ENCODE measurements around the gene HCST.

HCST gene

DNA sequence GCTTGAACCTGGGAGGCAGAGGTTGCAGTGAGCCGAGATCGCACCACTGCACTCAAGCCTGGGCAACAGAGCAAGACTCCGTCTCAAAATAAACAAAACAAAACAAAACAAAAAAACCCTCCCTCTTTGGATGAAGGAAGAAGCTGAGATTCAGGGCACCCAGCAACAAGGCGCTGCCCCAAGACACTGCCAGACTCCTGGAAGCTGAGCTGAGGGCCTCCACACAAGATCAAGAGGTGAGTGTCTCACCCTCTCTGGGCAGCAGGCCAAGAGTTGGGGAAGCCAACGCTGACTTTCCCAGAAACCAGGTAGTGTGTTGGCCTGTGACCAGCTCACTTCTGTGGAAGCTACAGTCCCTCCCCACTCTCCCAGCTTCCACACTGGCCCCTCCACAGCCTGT is 9.5 kb downstream of the HCST start:
- H3K4me3 ChIP-seq (ENCODE audit: low read depth, low read length): no peak overlapping the region
- TF ChIP-seq, protein P1, sequence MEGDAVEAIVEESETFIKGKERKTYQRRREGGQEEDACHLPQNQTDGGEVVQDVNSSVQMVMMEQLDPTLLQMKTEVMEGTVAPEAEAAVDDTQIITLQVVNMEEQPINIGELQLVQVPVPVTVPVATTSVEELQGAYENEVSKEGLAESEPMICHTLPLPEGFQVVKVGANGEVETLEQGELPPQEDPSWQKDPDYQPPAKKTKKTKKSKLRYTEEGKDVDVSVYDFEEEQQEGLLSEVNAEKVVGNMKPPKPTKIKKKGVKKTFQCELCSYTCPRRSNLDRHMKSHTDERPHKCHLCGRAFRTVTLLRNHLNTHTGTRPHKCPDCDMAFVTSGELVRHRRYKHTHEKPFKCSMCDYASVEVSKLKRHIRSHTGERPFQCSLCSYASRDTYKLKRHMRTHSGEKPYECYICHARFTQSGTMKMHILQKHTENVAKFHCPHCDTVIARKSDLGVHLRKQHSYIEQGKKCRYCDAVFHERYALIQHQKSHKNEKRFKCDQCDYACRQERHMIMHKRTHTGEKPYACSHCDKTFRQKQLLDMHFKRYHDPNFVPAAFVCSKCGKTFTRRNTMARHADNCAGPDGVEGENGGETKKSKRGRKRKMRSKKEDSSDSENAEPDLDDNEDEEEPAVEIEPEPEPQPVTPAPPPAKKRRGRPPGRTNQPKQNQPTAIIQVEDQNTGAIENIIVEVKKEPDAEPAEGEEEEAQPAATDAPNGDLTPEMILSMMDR (IDR thresholded peaks at IDR 0.05; ENCODE audit: borderline replicate concordance, insufficient read depth, low read depth, low read length): no peak

GRCh38 chr19:35913589-35913988 is 11.3 kb downstream of the HCST start:
- H3K4me3 ChIP-seq (ENCODE audit: low read depth, low read length): no peak overlapping the region
- TF ChIP-seq, protein P1 (IDR thresholded peaks at IDR 0.05; ENCODE audit: borderline replicate concordance, insufficient read depth, low read depth, low read length): no peak

DNA sequence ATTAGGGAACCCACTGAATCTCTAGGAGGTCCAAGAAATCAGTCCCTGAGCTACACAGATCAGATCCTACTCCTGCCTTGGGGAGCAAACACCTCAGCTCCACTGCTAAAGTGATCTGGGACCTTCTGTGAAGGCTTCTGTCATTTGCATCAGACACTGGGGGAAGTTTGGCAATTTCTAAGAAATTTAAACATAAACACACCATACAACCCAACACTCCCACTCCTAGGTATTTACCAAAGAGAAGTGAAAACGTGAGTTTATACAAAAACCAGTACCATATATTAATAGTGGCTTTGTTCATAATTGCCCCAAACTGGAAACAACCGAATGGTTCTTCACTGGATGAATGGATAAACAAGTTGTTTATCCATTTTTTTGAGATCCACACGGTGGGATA is 13.1 kb downstream of the HCST start:
- TF ChIP-seq, protein P1 (IDR thresholded peaks at IDR 0.05; ENCODE audit: borderline replicate concordance, insufficient read depth, low read depth, low read length): no peak
- H3K4me3 ChIP-seq (ENCODE audit: low read depth, low read length): no peak overlapping the region

GRCh38 chr19:35919306-35919705 is 17.0 kb downstream of the HCST start:
- H3K4me3 ChIP-seq (ENCODE audit: low read depth, low read length): no peak overlapping the region
- TF ChIP-seq, protein P1 (IDR thresholded peaks at IDR 0.05; ENCODE audit: borderline replicate concordance, insufficient read depth, low read depth, low read length): no peak

DNA sequence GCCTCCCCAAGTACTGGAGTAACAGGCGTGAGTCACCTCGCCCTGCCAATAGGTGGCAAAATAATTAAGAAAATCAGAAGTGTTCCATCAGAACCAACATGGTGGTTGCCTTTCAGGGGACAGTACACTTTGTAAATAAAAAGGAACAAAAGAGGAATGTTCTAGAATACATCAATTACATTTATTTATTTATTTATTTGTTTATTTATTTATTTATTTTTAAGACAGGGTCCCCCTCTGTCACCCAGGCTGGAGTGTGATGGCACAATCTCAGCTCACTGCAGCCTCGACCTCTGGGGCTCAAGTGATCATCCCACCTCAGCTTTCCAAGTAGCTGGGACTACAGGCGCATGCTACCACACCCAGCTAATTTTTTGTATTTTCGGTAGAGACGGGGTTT is 18.7 kb downstream of the HCST start:
- TF ChIP-seq, protein P1 (IDR thresholded peaks at IDR 0.05; ENCODE audit: borderline replicate concordance, insufficient read depth, low read depth, low read length): no peak
- H3K4me3 ChIP-seq (ENCODE audit: low read depth, low read length): no peak overlapping the region

- no peak overlapping the region for H3K4me3 ChIP-seq (ENCODE audit: low read depth, low read length)
- TF ChIP-seq, protein P1 (IDR thresholded peaks at IDR 0.05; ENCODE audit: borderline replicate concordance, insufficient read depth, low read depth, low read length): no peak
Observed at GRCh38 chr19:35925501-35925900, 23.2 kb downstream of the HCST start.

DNA sequence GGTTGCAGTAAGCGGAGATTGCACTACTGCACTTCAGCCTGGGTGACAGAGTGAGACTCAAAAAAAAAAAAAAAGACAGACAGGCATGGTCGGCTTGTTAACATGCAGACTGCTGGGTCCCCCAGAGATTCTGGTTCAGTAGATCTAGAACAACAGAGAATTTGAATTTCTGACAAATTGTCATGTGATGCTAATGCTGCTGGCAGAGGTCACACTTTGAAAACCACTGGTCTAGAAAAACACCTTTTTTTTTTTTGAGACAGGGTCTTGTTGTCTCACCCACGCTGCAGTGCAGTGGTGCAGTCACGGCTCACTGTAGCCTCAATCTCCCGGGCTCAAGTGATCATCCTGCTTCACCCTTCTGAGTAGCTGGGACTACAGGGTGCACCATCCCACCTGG is 26.2 kb downstream of the HCST start:
- TF ChIP-seq, protein P1 (IDR thresholded peaks at IDR 0.05; ENCODE audit: borderline replicate concordance, insufficient read depth, low read depth, low read length): no peak

More for the DNA sequence above, 26.2 kb downstream of the HCST start:
- no peak overlapping the region for H3K4me3 ChIP-seq (ENCODE audit: low read depth, low read length)
